Measurements from ENCODE around the gene NRL. TPM values are rescaled to one million over a fixed set of nuclear protein-coding genes. Genes with fewer than 3 reads are reported as not detected.

Gene NRL
- total RNA-seq, 4 donors from 2014 or later = 1.1 to 2.9 (median 1.6) TPM; not detected in 1

DNA sequence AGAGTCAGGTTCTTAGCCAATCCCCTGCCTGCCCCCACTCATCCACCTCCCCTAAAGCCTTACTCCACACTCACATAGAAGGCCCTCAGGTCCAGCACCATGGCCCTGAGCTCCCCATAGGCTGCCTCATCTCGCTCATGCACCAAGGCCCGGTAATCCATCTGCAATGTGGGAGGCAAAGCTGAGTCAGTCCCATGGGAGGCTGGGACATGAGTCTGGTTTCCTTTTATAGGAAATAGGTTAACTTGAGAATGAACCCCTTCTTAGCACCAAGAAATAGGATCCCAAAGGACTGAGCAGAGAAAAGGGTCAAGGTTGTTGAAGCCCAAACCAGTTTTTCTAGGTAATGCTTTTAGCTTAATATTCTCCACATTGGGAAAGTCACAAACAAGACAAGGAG is 28.8 kb upstream of the NRL start:
- H3K9me3 ChIP-seq = no peaks in the 10 kb centered on the region
- no peaks in the 10 kb centered on the region for H3K27me3 ChIP-seq
- intact Hi-C loops (cut with DNase I; ENCODE audit: low total_unique reads) = no loop called here
- no peak for TF ChIP-seq CTCF (IDR thresholded peaks at IDR 0.05)
- no peak for TF ChIP-seq EP300 (IDR thresholded peaks at IDR 0.05; ENCODE audit: low read depth)
- no peak for TF ChIP-seq POLR2AphosphoS5 (IDR thresholded peaks at IDR 0.05)
- no peak for TF ChIP-seq POLR2A (IDR thresholded peaks at IDR 0.05)
- H3K27ac ChIP-seq = no peak overlapping the region
- H3K36me3 ChIP-seq = peaks cover 0 to 10% (median under 1%) of the 10 kb centered on the region in 4 donors
- H3K4me3 ChIP-seq = no peak overlapping the region
- DNase-seq = no peak
- in situ Hi-C loops (cut with MboI; ENCODE audit: low pct_ligation_motif_present in 1 of 4, low pct_unique_long_range_greater_than_20kb in 1 of 4, low sequenced_read_pairs in 3 of 4) = no loop called here
- H3K4me1 ChIP-seq = peaks cover 24 to 68% (median 45%) of the 10 kb centered on the region in 4 donors
- WGBS, 2 donors (ENCODE audit: low coverage in 1 of 2) = 78% methylated on average over 2 of the region's 2 CpGs; no CpG with 5 or more reads in 1 of the 2 donors

DNA sequence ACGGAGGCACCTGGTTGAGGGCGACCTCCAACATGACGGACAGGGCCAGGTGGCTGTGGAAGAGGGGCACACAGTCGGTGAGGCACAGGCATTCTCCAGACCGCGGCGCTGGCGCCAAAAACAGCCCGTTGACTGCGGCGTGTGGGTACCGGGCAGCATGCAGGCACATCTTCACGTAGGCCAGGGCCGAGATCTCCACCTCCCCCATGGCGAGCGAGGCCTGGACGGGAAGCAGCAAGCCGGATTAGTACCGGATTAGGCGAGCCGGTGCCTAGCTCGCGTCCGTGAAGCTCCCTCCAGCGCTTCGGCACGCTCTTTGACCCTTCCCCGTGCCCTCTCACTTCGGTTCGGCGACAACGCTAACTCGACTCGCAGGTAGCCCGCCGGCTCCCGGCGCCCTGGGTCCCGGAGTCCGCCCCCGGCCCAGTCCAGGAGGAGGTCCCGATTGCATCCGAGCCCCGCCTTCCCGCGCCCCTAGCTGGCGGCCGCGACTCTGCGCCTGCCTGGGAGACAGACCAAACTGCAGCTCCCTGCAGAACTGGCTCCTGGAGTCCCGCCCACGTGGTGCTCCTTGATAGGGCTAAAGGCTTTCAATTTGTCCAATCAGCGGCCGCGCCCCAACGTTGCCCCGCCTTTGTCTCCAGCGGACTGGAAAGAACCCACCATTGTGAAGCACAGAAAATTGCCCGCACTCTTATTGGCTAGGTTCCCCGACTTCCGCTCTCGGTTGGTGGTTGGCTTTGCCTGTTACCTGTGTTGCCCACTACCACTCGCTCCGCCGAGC is 26.5 kb upstream of the NRL start, which contains the start of gene EMC9:
EMC9 (minus strand) TSS at position 495 of the 784 bp plus-strand sequence; CDS start at position 208, 287 bp downstream.
- H3K4me3 ChIP-seq = peak within 1 kb of the TSS; percentile 49 to 98 (median 73)
- peak within 1 kb of the TSS; percentile 91 to 99 (median 95) for H3K27ac ChIP-seq
- WGBS, 2 donors (ENCODE audit: low coverage in 1 of 2) = 1% methylated on average over 58 of the region's 65 CpGs; no CpG with 5 or more reads in 1 of the 2 donors
- H3K27me3 ChIP-seq = no peaks in the 10 kb centered on the region
- peaks cover 0 to 19% (median 2%) of the 10 kb centered on the region in 4 donors for H3K36me3 ChIP-seq
- H3K4me1 ChIP-seq = peaks cover 29 to 81% (median 47%) of the 10 kb centered on the region in 4 donors
- in situ Hi-C loops (cut with MboI; ENCODE audit: low pct_ligation_motif_present in 1 of 4, low pct_unique_long_range_greater_than_20kb in 1 of 4, low sequenced_read_pairs in 3 of 4) (no loop called here), intact Hi-C loops (cut with DNase I; ENCODE audit: low total_unique reads) (no loop called here)
- H3K9me3 ChIP-seq = no peaks in the 10 kb centered on the region
- peak; percentile 88 to 92 (median 91) for TF ChIP-seq POLR2AphosphoS5 (IDR thresholded peaks at IDR 0.05)
- no peak for TF ChIP-seq EP300 (IDR thresholded peaks at IDR 0.05; ENCODE audit: low read depth)
- TF ChIP-seq CTCF (IDR thresholded peaks at IDR 0.05) = peak; percentile 49 to 92 (median 69)
- peak; percentile 89 for TF ChIP-seq POLR2A (IDR thresholded peaks at IDR 0.05)
- DNase-seq = peak; percentile 100

GRCh38 chr14:24139272-24139934 is 24.7 kb upstream of the NRL start:
- H3K27ac ChIP-seq = peak overlapping the region; percentile 91 to 99 (median 95)
- no peak for DNase-seq
- peaks cover 24 to 69% (median 42%) of the 10 kb centered on the region in 4 donors for H3K4me1 ChIP-seq
- no peak for TF ChIP-seq POLR2A (IDR thresholded peaks at IDR 0.05)
- TF ChIP-seq CTCF (IDR thresholded peaks at IDR 0.05) = no peak
- no peak for TF ChIP-seq POLR2AphosphoS5 (IDR thresholded peaks at IDR 0.05)
- no peak for TF ChIP-seq EP300 (IDR thresholded peaks at IDR 0.05; ENCODE audit: low read depth)
- in situ Hi-C loops (cut with MboI; ENCODE audit: low pct_ligation_motif_present in 1 of 4, low pct_unique_long_range_greater_than_20kb in 1 of 4, low sequenced_read_pairs in 3 of 4) (no loop called here), intact Hi-C loops (cut with DNase I; ENCODE audit: low total_unique reads) (loop anchor here (5.0 kb wide), 1 partner anchor 158 kb away; the partner anchor contains the start of genes DHRS1 and NOP9)
- 33 to 71% methylated on average over 1 to 9 of the region's 9 CpGs for WGBS, 2 donors (ENCODE audit: low coverage in 1 of 2)
- H3K4me3 ChIP-seq = no peak overlapping the region
- H3K9me3 ChIP-seq = no peaks in the 10 kb centered on the region
- no peaks in the 10 kb centered on the region for H3K27me3 ChIP-seq
- H3K36me3 ChIP-seq = peaks cover 0 to 19% (median 2%) of the 10 kb centered on the region in 4 donors

Data from transverse colon (tissue), 4 donors.